Mesenchymal stem cell (in vitro differentiated cells and primary cell): Measurements from ENCODE around the gene TMOD2.

Source experiments
- DNase-seq: peaks from one replicate; pipeline ENCODE4 v3.0.0-alpha.2; 2013
- H2AFZ ChIP-seq: one replicate; pipeline ENCODE4 v1.6.1; 2013; ENCODE audit warnings: low read depth, mild to moderate bottlenecking, control low read depth, inconsistent platforms, low read length, moderate library complexity
- H2AK5ac ChIP-seq: 2 replicates; pipeline ENCODE4 v1.6.1; 2013; ENCODE audit warnings: low read length, moderate library complexity, mild to moderate bottlenecking, inconsistent platforms; ENCODE audit not compliant: severe bottlenecking
- H2BK120ac ChIP-seq: one replicate; pipeline ENCODE4 v1.6.1; 2013; ENCODE audit warnings: low read depth, mild to moderate bottlenecking, inconsistent platforms, low read length, moderate library complexity
- H2BK12ac ChIP-seq, 2 experiments: one replicate each; pipeline ENCODE4 v1.6.1; 2013; ENCODE audit warnings: inconsistent platforms in 2 of 2, low read length in 2 of 2, mild to moderate bottlenecking in 2 of 2, moderate library complexity in 2 of 2, control low read depth in 1 of 2
- H2BK15ac ChIP-seq: one replicate; pipeline ENCODE4 v1.6.1; 2013; ENCODE audit warnings: mild to moderate bottlenecking, low read depth, inconsistent platforms; ENCODE audit not compliant: poor library complexity, severe bottlenecking
- H2BK5ac ChIP-seq: 2 replicates; pipeline ENCODE4 v1.6.1; 2013; ENCODE audit warnings: low read depth, mild to moderate bottlenecking, low read length, control low read depth, inconsistent platforms; ENCODE audit not compliant: poor library complexity, severe bottlenecking
- H3K14ac ChIP-seq, 2 experiments: one replicate each; pipeline ENCODE4 v1.6.1; 2013; ENCODE audit warnings: inconsistent platforms in 2 of 2, low read length in 2 of 2, control low read depth in 1 of 2, mild to moderate bottlenecking in 1 of 2, moderate library complexity in 1 of 2
- H3K18ac ChIP-seq, 2 experiments: one replicate each; pipeline ENCODE4 v1.6.1; 2013; ENCODE audit warnings: inconsistent platforms in 2 of 2, low read length in 2 of 2, control low read depth in 1 of 2, low read depth in 1 of 2, mild to moderate bottlenecking in 1 of 2
- H3K23ac ChIP-seq, 2 experiments: one replicate each; pipeline ENCODE4 v1.6.1; 2013; ENCODE audit warnings: inconsistent platforms in 2 of 2, low read length in 2 of 2, mild to moderate bottlenecking in 2 of 2, moderate library complexity in 2 of 2, control low read depth in 1 of 2
- H3K27ac ChIP-seq: 2 replicates; pipeline ENCODE4 v1.5.1; 2013; ENCODE audit warnings: mild to moderate bottlenecking, moderate library complexity, low read length, control low read depth, inconsistent platforms; ENCODE audit not compliant: poor library complexity, severe bottlenecking
- H3K27me3 ChIP-seq, 2 experiments: 2 replicates each; pipeline versions ENCODE4 v1.6.1 to v1.7.0; 2013; ENCODE audit warnings: low read length in 2 of 2, mild to moderate bottlenecking in 2 of 2, moderate library complexity in 2 of 2, control low read depth in 1 of 2, inconsistent platforms in 1 of 2; ENCODE audit not compliant: control insufficient read depth in 1 of 2, insufficient read depth in 1 of 2
- H3K36me3 ChIP-seq, 2 experiments: 2 replicates each; pipeline versions ENCODE4 v1.6.1 to v1.7.0; 2013; ENCODE audit warnings: low read length in 2 of 2, control low read depth in 1 of 2, inconsistent platforms in 1 of 2, low read depth in 1 of 2, mild to moderate bottlenecking in 1 of 2; ENCODE audit not compliant: insufficient read depth in 2 of 2, control insufficient read depth in 1 of 2
- H3K4ac ChIP-seq, 2 experiments: one replicate each; pipeline ENCODE4 v1.6.1; 2013; ENCODE audit warnings: inconsistent platforms in 2 of 2, low read length in 2 of 2, mild to moderate bottlenecking in 2 of 2, moderate library complexity in 2 of 2, control low read depth in 1 of 2, low read depth in 1 of 2
- H3K4me1 ChIP-seq: 2 replicates; pipeline ENCODE4 v1.6.1; 2013; ENCODE audit warnings: low read depth, low read length, control low read depth; ENCODE audit not compliant: control insufficient read depth, insufficient read depth
- H3K4me2 ChIP-seq: 2 replicates; pipeline ENCODE4 v1.6.1; 2013; ENCODE audit warnings: low read length, mild to moderate bottlenecking, inconsistent platforms; ENCODE audit not compliant: poor library complexity, severe bottlenecking
- H3K4me3 ChIP-seq, 2 experiments: 2 replicates each; pipeline versions ENCODE4 v1.5.1 to v1.7.0; 2013; ENCODE audit warnings: low read length in 2 of 2, mild to moderate bottlenecking in 2 of 2, control low read depth in 1 of 2, low read depth in 1 of 2; ENCODE audit not compliant: insufficient read depth in 1 of 2
- H3K79me1 ChIP-seq: replicated peaks from 2 replicates; pipeline ENCODE4 v1.6.1; 2013; ENCODE audit warnings: mild to moderate bottlenecking, control low read depth, low read length, inconsistent platforms; ENCODE audit not compliant: poor library complexity, severe bottlenecking
- H3K9ac ChIP-seq: 2 replicates; pipeline ENCODE4 v1.7.0; 2013; ENCODE audit warnings: mild to moderate bottlenecking, low read length, moderate library complexity
- H3K9me3 ChIP-seq: 2 replicates; pipeline ENCODE4 v1.7.0; 2013; ENCODE audit warnings: mild to moderate bottlenecking, low read length; ENCODE audit not compliant: control insufficient read depth
- H4K8ac ChIP-seq: one replicate; pipeline ENCODE4 v1.6.1; 2013; ENCODE audit warnings: inconsistent platforms, mild to moderate bottlenecking, low read length, moderate library complexity
- H4K91ac ChIP-seq: one replicate; pipeline ENCODE4 v1.6.1; 2013; ENCODE audit warnings: mild to moderate bottlenecking, low read length, inconsistent platforms
- WGBS: methylation state at CpG from one replicate; pipeline ENCODE4 v1.1.7; 2013; ENCODE audit warnings: mixed read lengths; 5-methylcytosine and 5-hydroxymethylcytosine counted together

TMOD2 gene

DNA sequence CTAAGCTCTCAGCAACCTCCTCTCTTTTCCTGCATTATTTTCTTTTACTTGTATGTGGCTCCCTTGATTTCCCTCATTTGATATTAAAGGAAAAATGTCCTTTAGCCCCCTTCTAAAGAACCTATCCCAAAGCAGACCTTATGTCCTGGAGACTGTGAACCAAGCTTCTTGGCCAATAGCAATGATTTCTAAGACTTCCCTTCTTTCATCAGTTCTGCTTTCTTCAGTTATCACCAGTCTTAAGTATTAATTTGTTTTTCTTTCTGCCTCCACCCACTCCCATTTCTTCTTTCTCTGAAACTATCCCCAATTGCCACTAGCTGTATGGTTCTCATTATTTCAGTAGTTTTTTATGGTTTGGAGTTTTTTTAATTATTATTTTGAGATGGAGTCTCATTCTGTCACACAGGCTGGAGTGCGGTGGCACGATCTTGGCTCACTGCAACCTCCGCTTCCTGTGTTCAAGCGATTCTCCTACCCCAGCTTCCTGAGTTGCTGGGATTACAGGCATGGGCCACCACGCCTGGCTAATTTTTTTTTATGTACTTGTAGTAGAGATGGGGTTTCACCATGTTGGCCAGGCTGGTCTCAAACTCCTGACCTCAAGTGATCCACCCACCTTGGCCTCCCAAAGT lies 90.1 kb downstream of the TMOD2 start:
- WGBS, result 99% methylated on average over 5 of the region's 5 CpGs
- Histone ChIP-seq H3K23ac (no peak overlapping the region), H2BK120ac (no peak overlapping the region)

DNA sequence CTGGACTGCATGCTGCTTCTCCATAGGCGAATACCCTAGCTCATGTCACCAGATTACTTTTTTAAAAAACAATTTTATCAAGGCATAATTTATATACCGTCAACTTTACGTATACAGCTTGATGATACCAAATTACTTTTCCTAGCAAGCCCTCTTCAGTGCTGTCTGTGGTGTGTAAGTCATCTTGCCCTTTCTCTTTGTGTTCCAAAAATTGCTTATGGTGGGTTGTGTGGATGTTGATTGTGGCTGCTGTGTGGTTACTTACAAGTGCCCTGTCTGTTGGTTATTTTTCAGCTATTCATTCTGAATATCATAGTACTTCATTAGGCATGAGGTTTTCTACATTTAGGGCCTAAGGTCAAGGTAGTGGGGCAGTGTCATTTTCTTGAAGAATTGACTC lies 90.9 kb downstream of the TMOD2 start:
- no peak for DNase-seq
- 100% methylated on average over 1 of the region's 3 CpGs for WGBS
- Histone ChIP-seq H3K36me3 (no peaks in the 10 kb centered on the region), H3K27ac (no peak overlapping the region), H3K9me3 (no peaks in the 10 kb centered on the region), H2BK5ac (no peak overlapping the region), H3K4ac (no peak overlapping the region), H3K4me3 (no peak overlapping the region), H3K27me3 (no peaks in the 10 kb centered on the region), H3K14ac (no peak overlapping the region), H2BK12ac (no peak overlapping the region), H2AFZ (no peak overlapping the region), H2AK5ac (no peak overlapping the region), H3K9ac (no peak overlapping the region), H2BK120ac (no peak overlapping the region), H3K4me1 (peaks cover 14% of the 10 kb centered on the region), H2BK15ac (no peak overlapping the region), H3K23ac (no peak overlapping the region), H4K8ac (no peak overlapping the region), H3K79me1 (peaks cover 3% of the 10 kb centered on the region), H3K4me2 (no peak overlapping the region), H4K91ac (no peak overlapping the region), H3K18ac (no peak overlapping the region)

More for the DNA sequence above, 90.1 kb downstream of the TMOD2 start:
- DNase-seq, result no peak
- no peak overlapping the region for H2BK12ac ChIP-seq
- H3K14ac ChIP-seq, result no peak overlapping the region
- no peak overlapping the region for H2BK15ac ChIP-seq
- no peak overlapping the region for H3K4me2 ChIP-seq
- H3K9me3 ChIP-seq, result no peaks in the 10 kb centered on the region
- H3K27me3 ChIP-seq, result no peaks in the 10 kb centered on the region
- no peak overlapping the region for H3K4me3 ChIP-seq
- H3K4me1 ChIP-seq, result peaks cover 12% of the 10 kb centered on the region
- no peak overlapping the region for H4K91ac ChIP-seq
- H3K79me1 ChIP-seq, result peaks cover 3% of the 10 kb centered on the region
- H2BK5ac ChIP-seq, result no peak overlapping the region
- no peak overlapping the region for H3K4ac ChIP-seq
- H2AFZ ChIP-seq, result no peak overlapping the region
- H3K27ac ChIP-seq, result no peak overlapping the region
- no peaks in the 10 kb centered on the region for H3K36me3 ChIP-seq
- no peak overlapping the region for H4K8ac ChIP-seq
- no peak overlapping the region for H2AK5ac ChIP-seq
- H3K9ac ChIP-seq, result no peak overlapping the region
- H3K18ac ChIP-seq, result no peak overlapping the region

DNA sequence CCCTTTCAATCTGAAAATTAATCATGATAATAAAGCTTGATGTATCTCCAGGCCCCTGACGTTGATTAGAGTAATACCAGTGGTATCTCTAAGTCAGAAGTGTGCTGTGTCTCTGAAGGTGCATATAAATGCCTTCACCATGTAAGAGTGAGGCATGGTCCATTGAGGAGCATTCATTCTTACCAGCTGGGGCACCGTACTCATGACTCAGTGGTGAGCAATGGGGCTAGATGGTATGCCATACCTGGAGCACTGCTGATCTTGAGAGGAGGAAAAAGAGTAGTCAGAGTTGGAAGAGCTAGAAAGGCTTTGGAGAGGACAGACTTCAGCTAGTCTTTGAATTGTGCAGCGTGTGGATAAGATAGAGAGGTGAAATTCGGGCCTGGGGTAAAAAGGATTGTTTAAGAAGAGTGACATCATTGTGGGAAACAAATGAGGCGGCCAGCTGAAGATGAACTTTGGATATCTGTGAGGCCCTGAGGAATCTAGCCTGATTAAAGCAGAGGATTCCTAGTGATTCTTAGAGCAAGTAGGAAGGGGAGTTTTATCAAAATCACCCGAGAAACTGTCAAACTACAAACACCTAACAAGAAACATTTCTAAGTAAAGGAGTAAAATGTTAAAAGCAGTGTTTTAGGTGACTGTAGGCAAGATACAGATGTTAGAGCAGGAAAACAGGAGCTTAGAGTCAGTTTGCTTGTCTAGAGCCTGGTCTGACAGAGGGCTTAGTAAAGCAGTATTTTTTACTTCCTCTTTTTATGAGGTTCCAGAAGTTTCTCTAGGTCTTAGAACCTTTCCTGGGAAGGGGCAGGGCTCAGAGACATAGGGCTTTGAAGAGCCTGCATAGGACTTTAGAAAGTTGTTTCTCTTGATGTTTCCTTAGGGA lies 91.7 kb downstream of the TMOD2 start:
- Histone ChIP-seq H2BK15ac (no peak overlapping the region), H4K8ac (no peak overlapping the region), H2AFZ (no peak overlapping the region), H3K79me1 (no peaks in the 10 kb centered on the region), H3K23ac (peak overlapping the region in 1 of 2 experiments; percentile 83), H3K18ac (peak overlapping the region in 1 of 2 experiments; percentile 21), H2BK12ac (no peak overlapping the region), H4K91ac (no peak overlapping the region), H3K4ac (no peak overlapping the region), H3K9ac (peak overlapping the region; percentile 53), H2BK5ac (no peak overlapping the region), H2BK120ac (no peak overlapping the region), H2AK5ac (peak overlapping the region; percentile 75), H3K4me1 (peaks cover 9% of the 10 kb centered on the region), H3K36me3 (no peaks in the 10 kb centered on the region), H3K27ac (peak overlapping the region; percentile 30), H3K14ac (peak overlapping the region in 1 of 2 experiments; percentile 97), H3K27me3 (no peaks in the 10 kb centered on the region), H3K4me3 (no peak overlapping the region), H3K4me2 (no peak overlapping the region), H3K9me3 (no peaks in the 10 kb centered on the region)
- DNase-seq, result peak; percentile 33
- WGBS, result 71% methylated on average over 5 of the region's 6 CpGs

DNA sequence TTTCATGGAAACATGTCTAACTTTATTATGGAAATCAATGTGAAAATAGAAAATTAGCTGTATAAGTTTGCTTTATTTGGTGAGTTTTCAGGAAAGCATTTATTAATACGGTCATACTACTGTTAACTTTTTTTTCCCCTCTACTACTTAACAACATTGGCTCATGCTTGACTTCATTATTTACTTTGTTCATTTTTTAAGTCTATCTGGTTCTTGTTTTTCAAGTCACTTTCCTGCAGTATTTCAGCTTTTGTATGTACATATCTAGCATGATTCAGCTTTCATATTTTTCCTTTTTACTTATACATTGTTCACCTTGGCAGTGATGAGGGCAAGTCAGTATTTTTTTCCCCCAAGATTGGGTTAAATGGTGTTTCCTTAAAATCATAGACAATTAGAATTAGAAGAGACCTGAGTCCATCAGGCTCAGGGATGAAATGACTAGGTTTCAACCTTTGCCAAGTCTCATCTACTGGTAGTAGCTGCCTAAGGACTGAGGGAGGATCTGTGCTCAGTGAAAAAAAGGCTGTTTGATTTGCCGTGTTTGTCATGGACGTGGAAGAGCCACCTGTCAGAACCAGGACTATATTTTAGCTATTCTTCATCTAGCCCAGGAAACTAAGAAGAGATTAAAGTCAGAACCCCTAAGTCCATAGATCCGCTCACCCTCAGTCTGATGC lies 93.5 kb downstream of the TMOD2 start:
- no peaks in the 10 kb centered on the region for H3K36me3 ChIP-seq
- no peak overlapping the region for H2AFZ ChIP-seq
- H3K79me1 ChIP-seq, result peaks cover 5% of the 10 kb centered on the region
- H3K18ac ChIP-seq, result no peak overlapping the region
- no peak overlapping the region for H3K4me2 ChIP-seq
- no peak overlapping the region for H2BK12ac ChIP-seq
- H3K4ac ChIP-seq, result no peak overlapping the region
- no peak overlapping the region for H4K8ac ChIP-seq
- H3K14ac ChIP-seq, result no peak overlapping the region
- H2BK15ac ChIP-seq, result no peak overlapping the region
- H3K9me3 ChIP-seq, result no peaks in the 10 kb centered on the region
- 96% methylated on average over 4 of the region's 4 CpGs for WGBS
- H3K4me3 ChIP-seq, result no peak overlapping the region
- H3K9ac ChIP-seq, result no peak overlapping the region
- H4K91ac ChIP-seq, result no peak overlapping the region
- H3K4me1 ChIP-seq, result peaks cover 8% of the 10 kb centered on the region
- H2AK5ac ChIP-seq, result peak overlapping the region; percentile 11
- no peaks in the 10 kb centered on the region for H3K27me3 ChIP-seq
- peak overlapping the region; percentile 48 for H3K27ac ChIP-seq
- H2BK5ac ChIP-seq, result no peak overlapping the region
- DNase-seq, result no peak
- H2BK120ac ChIP-seq, result no peak overlapping the region
- H3K23ac ChIP-seq, result no peak overlapping the region
